ENCODE results near the gene PCNX1.
"Not testable (repeated sequence)": the region's sequence is repeated elsewhere in the genome, so short reads cannot be mapped to it uniquely, and the experiment has no call there.

Gene PCNX1

GRCh38 chr14:70907176-70907995 is at the start of gene PCNX1:
PCNX1 (plus strand) TSS chr14:70907459; CDS start chr14:70907851, 392 bp downstream.
- TF ChIP-seq CTCF (conservative IDR thresholded peaks at IDR 0.05; ENCODE audit: low read length), result peak; percentile 46
- peak; percentile 91 for DNase-seq (ENCODE audit: low read depth)
- H3K4me3 ChIP-seq (ENCODE audit: low read length), result peak within 1 kb of the TSS; percentile 85

- H3K4me3 ChIP-seq (ENCODE audit: low read length), result no peak overlapping the region
- TF ChIP-seq CTCF (conservative IDR thresholded peaks at IDR 0.05; ENCODE audit: low read length), result no peak
- no peak for DNase-seq (ENCODE audit: low read depth)
Observed at GRCh38 chr14:70857496-70857890, 49.8 kb upstream of the PCNX1 start.

GRCh38 chr14:70858641-70859040 is 48.6 kb upstream of the PCNX1 start:
- no peak for DNase-seq (ENCODE audit: low read depth)
- TF ChIP-seq CTCF (conservative IDR thresholded peaks at IDR 0.05; ENCODE audit: low read length), result no peak
- no peak overlapping the region for H3K4me3 ChIP-seq (ENCODE audit: low read length)

- not testable (repeated sequence) for H3K4me3 ChIP-seq (ENCODE audit: low read length); DNase-seq (ENCODE audit: low read depth)
Observed at GRCh38 chr14:70866992-70867391, 40.3 kb upstream of the PCNX1 start.

- no peak for TF ChIP-seq CTCF (conservative IDR thresholded peaks at IDR 0.05; ENCODE audit: low read length)
- no peak for DNase-seq (ENCODE audit: low read depth)
- H3K4me3 ChIP-seq (ENCODE audit: low read length), result no peak overlapping the region
Observed at GRCh38 chr14:70871001-70871400, 36.3 kb upstream of the PCNX1 start.

- DNase-seq (ENCODE audit: low read depth), result no peak
- H3K4me3 ChIP-seq (ENCODE audit: low read length), result no peak overlapping the region
- TF ChIP-seq CTCF (conservative IDR thresholded peaks at IDR 0.05; ENCODE audit: low read length), result no peak
Observed at GRCh38 chr14:70871863-70872677, 35.2 kb upstream of the PCNX1 start.

GRCh38 chr14:70872678-70873020 is 34.6 kb upstream of the PCNX1 start:
- no peak for DNase-seq (ENCODE audit: low read depth)
- TF ChIP-seq CTCF (conservative IDR thresholded peaks at IDR 0.05; ENCODE audit: low read length), result no peak
- no peak overlapping the region for H3K4me3 ChIP-seq (ENCODE audit: low read length)
